Measurements from ENCODE around the gene HTR3A.
A peak's percentile ranks its signal among the peaks of the same experiment; 100 is the strongest.
"Not testable (repeated sequence)": the region's sequence is repeated elsewhere in the genome, so short reads cannot be mapped to it uniquely, and the experiment has no call there.

The HTR3A gene

GRCh38 chr11:113974741-113975470, at the start of gene HTR3A:
Gene HTR3A, plus strand, starts transcription at chr11:113975108. Its CDS starts 218 bp downstream, at chr11:113975326.
- DNase-seq, result peak; percentile 54

- DNase-seq, result no peak
Measured at GRCh38 chr11:113926273-113927197, 48.4 kb upstream of the HTR3A start.

- no peak for DNase-seq
Measured at GRCh38 chr11:113928311-113928710, 46.6 kb upstream of the HTR3A start.

- no peak for DNase-seq
Measured at GRCh38 chr11:113932788-113933187, 42.1 kb upstream of the HTR3A start.

GRCh38 chr11:113934193-113934592, 40.7 kb upstream of the HTR3A start:
- not testable (repeated sequence) for DNase-seq

- DNase-seq, result no peak
Measured at GRCh38 chr11:113934761-113935160, 40.1 kb upstream of the HTR3A start.

GRCh38 chr11:113935858-113936257, 39.0 kb upstream of the HTR3A start:
- no peak for DNase-seq

- no peak for DNase-seq
Measured at GRCh38 chr11:113937918-113938317, 37.0 kb upstream of the HTR3A start.

- no peak for DNase-seq
Measured at GRCh38 chr11:113942256-113942655, 32.7 kb upstream of the HTR3A start.

- DNase-seq, result not testable (repeated sequence)
Measured at GRCh38 chr11:113946162-113946561, 28.7 kb upstream of the HTR3A start.

- DNase-seq, result no peak
Measured at GRCh38 chr11:113947994-113948393, 26.9 kb upstream of the HTR3A start.

- no peak for DNase-seq
Measured at GRCh38 chr11:113949891-113950290, 25.0 kb upstream of the HTR3A start.

- DNase-seq, result no peak
Measured at GRCh38 chr11:113951537-113951936, 23.4 kb upstream of the HTR3A start.

- no peak for DNase-seq
Measured at GRCh38 chr11:113952070-113952469, 22.8 kb upstream of the HTR3A start.

- no peak for DNase-seq
Measured at GRCh38 chr11:113952588-113952987, 22.3 kb upstream of the HTR3A start.

GRCh38 chr11:113954235-113954634, 20.7 kb upstream of the HTR3A start:
- no peak for DNase-seq

- DNase-seq, result no peak
Measured at GRCh38 chr11:113956986-113957385, 17.9 kb upstream of the HTR3A start.

GRCh38 chr11:113960702-113961330, 14.1 kb upstream of the HTR3A start:
- no peak for DNase-seq

- no peak for DNase-seq
Measured at GRCh38 chr11:113967361-113967760, 7.5 kb upstream of the HTR3A start.

- no peak for DNase-seq
Measured at GRCh38 chr11:113971506-113972195, 3.3 kb upstream of the HTR3A start.

- DNase-seq, result no peak
Measured at GRCh38 chr11:113977071-113977490, 2.2 kb downstream of the HTR3A start.

GRCh38 chr11:113977701-113978100, 2.8 kb downstream of the HTR3A start:
- no peak for DNase-seq

- DNase-seq, result no peak
Measured at GRCh38 chr11:113979431-113979830, 4.5 kb downstream of the HTR3A start.

Measured in NCI-H1436 treated with DMSO at 0.1 percent for 48 hours (cell line).